Smooth muscle cell (in vitro differentiated cells): ENCODE data around the gene CNTNAP5. TPM values are rescaled to one million over a fixed set of nuclear protein-coding genes. Genes with fewer than 3 reads are reported as not detected.

ENCODE experiments used
- DNase-seq: peaks from one replicate; lab custom pipeline; 2025; ENCODE audit not compliant: unreplicated experiment; lab: John Stamatoyannopoulos, UW
- H2AFZ ChIP-seq: fragments of 200-600 bp; sonication (generic); 2 replicates; pipeline ENCODE4 v1.6.0; 2016; ENCODE audit warnings: antibody characterized with exemption, low read depth, mild to moderate bottlenecking
- H3F3A ChIP-seq: fragments of 200-600 bp; sonication (generic); 2 replicates; pipeline ENCODE4 v1.6.0; 2017; ENCODE audit warnings: antibody characterized with exemption, low read depth
- H3K27ac ChIP-seq: fragments of 200-600 bp; sonication (generic); 2 replicates; pipeline ENCODE4 v1.5.1; 2016; ENCODE audit warnings: low read depth, mild to moderate bottlenecking
- H3K27me3 ChIP-seq: fragments of 200-600 bp; sonication (generic); 2 replicates; pipeline ENCODE4 v1.6.1; 2016; ENCODE audit warnings: low read depth, mild to moderate bottlenecking
- H3K36me3 ChIP-seq: fragments of 200-600 bp; sonication (generic); 2 replicates; pipeline ENCODE4 v1.5.1; 2016; ENCODE audit warnings: low read depth
- H3K4me1 ChIP-seq: fragments of 200-600 bp; sonication (generic); 2 replicates; pipeline ENCODE4 v1.5.1; 2016; ENCODE audit warnings: low read depth
- H3K4me2 ChIP-seq: fragments of 200-600 bp; sonication (generic); 2 replicates; pipeline ENCODE4 v1.6.0; 2016; ENCODE audit warnings: mild to moderate bottlenecking
- H3K4me3 ChIP-seq: fragments of 200-600 bp; sonication (generic); 2 replicates; pipeline ENCODE4 v1.5.1; 2016; ENCODE audit warnings: mild to moderate bottlenecking
- H3K79me2 ChIP-seq: fragments of 200-600 bp; sonication (generic); 2 replicates; pipeline ENCODE4 v1.6.0; 2016; ENCODE audit warnings: low read depth, mild to moderate bottlenecking
- H3K9ac ChIP-seq: fragments of 200-600 bp; sonication (generic); 2 replicates; pipeline ENCODE4 v1.6.0; 2016; ENCODE audit warnings: low read depth
- H3K9me3 ChIP-seq: fragments of 200-600 bp; sonication (generic); replicated peaks from 2 replicates; pipeline ENCODE4 v1.5.1; 2016; ENCODE audit warnings: low read depth
- H4K20me1 ChIP-seq: fragments of 200-600 bp; sonication (generic); 2 replicates; pipeline ENCODE4 v1.6.0; 2016; ENCODE audit warnings: low read depth
- CTCF ChIP-seq: fragments of 200-600 bp; sonication (generic); IDR thresholded peaks from 2 replicates; pipeline ENCODE4 v1.5.1; 2017; ENCODE audit warnings: borderline replicate concordance, mild to moderate bottlenecking, antibody characterized with exemption; ENCODE audit not compliant: insufficient read depth, poor library complexity, severe bottlenecking
- WGBS: methylation state at CpG from one replicate; pipeline ENCODE4 v1.1.7; 2016; ENCODE audit warnings: low lambda C conversion rate; 5-methylcytosine and 5-hydroxymethylcytosine counted together
- polyA plus RNA-seq: library from polyadenylated mRNA; unstranded; fragments of >200 nt; fragmentation: Nextera tagmentation; extraction: Ambion mirVana; gene quantifications from 2 replicates; pipeline ENCODE4 v1.2.1, GENCODE V29; 2016
- total RNA-seq: library from RNA; depleted of rRNA; stranded (reverse); fragments of >200 nt; gene quantifications from 2 replicates; pipeline ENCODE4 v1.2.3, GENCODE V29; 2014

Gene CNTNAP5
- total and polyA plus RNA-seq, 2 experiments from 2014 or later = not detected

- no peak overlapping the region for H3K9ac ChIP-seq
- no peak overlapping the region for H3K4me2 ChIP-seq
- no peaks in the 10 kb centered on the region for H4K20me1 ChIP-seq
- no peak overlapping the region for H3K27ac ChIP-seq
- no peak for TF ChIP-seq CTCF
- no peaks in the 10 kb centered on the region for H3K36me3 ChIP-seq
- no peak overlapping the region for H3K4me3 ChIP-seq
- DNase-seq = no peak
- no peaks in the 10 kb centered on the region for H3K9me3 ChIP-seq
- no peaks in the 10 kb centered on the region for H3K27me3 ChIP-seq
- no peaks in the 10 kb centered on the region for H3K79me2 ChIP-seq
- H2AFZ ChIP-seq = no peak overlapping the region
- no peaks in the 10 kb centered on the region for H3K4me1 ChIP-seq
- H3F3A ChIP-seq = no peaks in the 10 kb centered on the region
Observed at GRCh38 chr2:124180635-124181034, 155.5 kb downstream of the CNTNAP5 start.

- 87% methylated on average over 1 of the region's 1 CpG for WGBS
- no peak overlapping the region for H3K4me2 ChIP-seq
- H3K79me2 ChIP-seq = no peaks in the 10 kb centered on the region
- H3K4me3 ChIP-seq = no peak overlapping the region
- H3K36me3 ChIP-seq = no peaks in the 10 kb centered on the region
- DNase-seq = no peak
- H3K4me1 ChIP-seq = no peaks in the 10 kb centered on the region
- no peaks in the 10 kb centered on the region for H4K20me1 ChIP-seq
- no peak overlapping the region for H2AFZ ChIP-seq
- H3K9ac ChIP-seq = no peak overlapping the region
- H3F3A ChIP-seq = no peaks in the 10 kb centered on the region
- TF ChIP-seq CTCF = no peak
- no peak overlapping the region for H3K27ac ChIP-seq
- no peaks in the 10 kb centered on the region for H3K27me3 ChIP-seq
- no peaks in the 10 kb centered on the region for H3K9me3 ChIP-seq
Observed at GRCh38 chr2:124186801-124187200, 161.7 kb downstream of the CNTNAP5 start.

GRCh38 chr2:124187948-124188347 lies 162.9 kb downstream of the CNTNAP5 start:
- no peak overlapping the region for H3K27ac ChIP-seq
- no peaks in the 10 kb centered on the region for H3K36me3 ChIP-seq
- no peak overlapping the region for H3K9ac ChIP-seq
- H3K9me3 ChIP-seq = no peaks in the 10 kb centered on the region
- no peak overlapping the region for H3K4me2 ChIP-seq
- 84% methylated on average over 2 of the region's 2 CpGs for WGBS
- H3K27me3 ChIP-seq = no peaks in the 10 kb centered on the region
- TF ChIP-seq CTCF = no peak
- H3K4me3 ChIP-seq = no peak overlapping the region
- H3F3A ChIP-seq = no peaks in the 10 kb centered on the region
- H2AFZ ChIP-seq = no peak overlapping the region
- DNase-seq = no peak
- no peaks in the 10 kb centered on the region for H3K4me1 ChIP-seq
- H3K79me2 ChIP-seq = no peaks in the 10 kb centered on the region
- H4K20me1 ChIP-seq = no peaks in the 10 kb centered on the region

- no peak for DNase-seq
- Histone ChIP-seq H3K27me3 (no peaks in the 10 kb centered on the region), H2AFZ (no peak overlapping the region), H3K27ac (no peak overlapping the region), H3K9ac (no peak overlapping the region), H3K9me3 (no peaks in the 10 kb centered on the region), H3K79me2 (no peaks in the 10 kb centered on the region), H3K4me2 (no peak overlapping the region), H3F3A (no peaks in the 10 kb centered on the region), H3K4me3 (no peak overlapping the region), H3K4me1 (no peaks in the 10 kb centered on the region), H4K20me1 (no peaks in the 10 kb centered on the region), H3K36me3 (no peaks in the 10 kb centered on the region)
- TF ChIP-seq CTCF = no peak
- WGBS = 86% methylated on average over 4 of the region's 4 CpGs
Observed at GRCh38 chr2:124193706-124194105, 168.6 kb downstream of the CNTNAP5 start.
